ENCODE measurements around the gene HTRA2. TPM values are rescaled to one million over a fixed set of nuclear protein-coding genes. Genes with fewer than 3 reads are reported as not detected.
A peak's percentile ranks its signal among the peaks of the same experiment; 100 is the strongest.

The HTRA2 gene
- total and polyA plus RNA-seq, 9 of the 15 experiments (the other 6 are each of a cell fraction or from before 2014, with no cell fraction given) = 54.2 to 71.2 (median 65.8) TPM

DNA sequence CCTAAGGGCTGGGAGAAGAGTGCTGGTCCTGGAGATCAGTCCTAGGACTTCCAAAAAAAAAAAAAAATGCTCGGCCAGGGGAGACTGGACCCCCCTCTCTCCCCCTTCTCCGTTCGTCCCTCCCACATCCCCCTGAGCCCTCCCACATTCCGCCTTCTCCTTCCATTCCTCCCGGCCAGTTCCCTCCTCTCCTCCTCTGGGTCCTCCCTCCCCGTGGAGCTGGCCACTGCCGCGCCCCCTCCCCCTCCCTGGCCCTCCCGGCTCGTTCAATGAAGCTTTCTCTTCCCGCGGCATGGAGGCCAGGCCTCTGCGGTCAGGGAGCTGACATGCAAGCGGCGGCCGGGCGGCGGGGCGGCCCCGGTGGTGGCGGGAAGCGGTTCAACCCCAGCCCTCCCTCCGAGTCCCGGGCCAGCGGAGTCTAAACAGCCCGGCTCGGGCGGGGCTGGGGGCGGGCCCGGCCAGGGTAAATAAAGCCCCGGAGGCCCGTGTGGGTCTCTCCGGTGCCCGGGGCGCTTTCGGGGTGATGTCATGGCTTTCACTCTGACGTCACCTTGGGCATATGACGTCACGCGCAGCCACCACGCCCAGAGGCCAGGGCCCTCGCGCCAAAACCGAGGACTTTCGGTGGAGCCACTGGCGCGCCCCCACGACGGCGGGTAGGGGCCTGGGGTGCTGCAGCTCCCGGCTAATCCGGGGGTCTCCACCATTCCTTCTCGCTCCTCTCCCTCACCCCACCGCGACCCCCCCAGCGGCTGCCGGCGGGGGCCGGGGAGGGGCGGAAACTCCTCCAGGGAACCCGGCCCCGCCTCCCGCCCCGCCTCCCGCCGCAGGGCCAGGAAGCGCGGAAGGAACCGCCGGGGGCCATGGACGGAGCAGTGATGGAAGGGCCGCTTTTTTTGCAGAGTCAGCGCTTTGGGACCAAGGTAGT lies 24.4 kb downstream of the HTRA2 start, which contains the start of the genes DOK1 and LOXL3 (continued):
- TF ChIP-seq CEBPB (tag; IDR thresholded peaks at IDR 0.05) (no peak), KLF1 (tag; IDR thresholded peaks at IDR 0.05) (peak; percentile 82), E4F1 (CRISPR knock-in tag; IDR thresholded peaks at IDR 0.05; ENCODE audit: borderline replicate concordance) (no peak), GATAD2B (IDR thresholded peaks at IDR 0.05; ENCODE audit: borderline replicate concordance) (peak; percentile 43; the same call in 1 of the 2 replicates), ETV6 (IDR thresholded peaks at IDR 0.05; ENCODE audit: borderline replicate concordance in 1 of 2, low read depth in 2 of 2, low read length in 1 of 2) (no peak), ETV6 (CRISPR knock-in tag; IDR thresholded peaks at IDR 0.05; ENCODE audit: borderline replicate concordance) (no peak), BCL6 (CRISPR knock-in tag; IDR thresholded peaks at IDR 0.05) (no peak), USF2 (CRISPR knock-in tag; IDR thresholded peaks at IDR 0.05) (0 out of 2 replicates have a peak, but pooled peaks have one; percentile 22)
- TF ChIP-seq, protein P1, sequence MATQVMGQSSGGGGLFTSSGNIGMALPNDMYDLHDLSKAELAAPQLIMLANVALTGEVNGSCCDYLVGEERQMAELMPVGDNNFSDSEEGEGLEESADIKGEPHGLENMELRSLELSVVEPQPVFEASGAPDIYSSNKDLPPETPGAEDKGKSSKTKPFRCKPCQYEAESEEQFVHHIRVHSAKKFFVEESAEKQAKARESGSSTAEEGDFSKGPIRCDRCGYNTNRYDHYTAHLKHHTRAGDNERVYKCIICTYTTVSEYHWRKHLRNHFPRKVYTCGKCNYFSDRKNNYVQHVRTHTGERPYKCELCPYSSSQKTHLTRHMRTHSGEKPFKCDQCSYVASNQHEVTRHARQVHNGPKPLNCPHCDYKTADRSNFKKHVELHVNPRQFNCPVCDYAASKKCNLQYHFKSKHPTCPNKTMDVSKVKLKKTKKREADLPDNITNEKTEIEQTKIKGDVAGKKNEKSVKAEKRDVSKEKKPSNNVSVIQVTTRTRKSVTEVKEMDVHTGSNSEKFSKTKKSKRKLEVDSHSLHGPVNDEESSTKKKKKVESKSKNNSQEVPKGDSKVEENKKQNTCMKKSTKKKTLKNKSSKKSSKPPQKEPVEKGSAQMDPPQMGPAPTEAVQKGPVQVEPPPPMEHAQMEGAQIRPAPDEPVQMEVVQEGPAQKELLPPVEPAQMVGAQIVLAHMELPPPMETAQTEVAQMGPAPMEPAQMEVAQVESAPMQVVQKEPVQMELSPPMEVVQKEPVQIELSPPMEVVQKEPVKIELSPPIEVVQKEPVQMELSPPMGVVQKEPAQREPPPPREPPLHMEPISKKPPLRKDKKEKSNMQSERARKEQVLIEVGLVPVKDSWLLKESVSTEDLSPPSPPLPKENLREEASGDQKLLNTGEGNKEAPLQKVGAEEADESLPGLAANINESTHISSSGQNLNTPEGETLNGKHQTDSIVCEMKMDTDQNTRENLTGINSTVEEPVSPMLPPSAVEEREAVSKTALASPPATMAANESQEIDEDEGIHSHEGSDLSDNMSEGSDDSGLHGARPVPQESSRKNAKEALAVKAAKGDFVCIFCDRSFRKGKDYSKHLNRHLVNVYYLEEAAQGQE (IDR thresholded peaks at IDR 0.05; ENCODE audit: borderline replicate concordance) = no peak
- TF ChIP-seq, protein P1 (CRISPR knock-in tag; IDR thresholded peaks at IDR 0.05; ENCODE audit: low read depth) = 0 out of 2 replicates have a peak, but pooled peaks have one; percentile 27
- TF ChIP-seq, protein P2, sequence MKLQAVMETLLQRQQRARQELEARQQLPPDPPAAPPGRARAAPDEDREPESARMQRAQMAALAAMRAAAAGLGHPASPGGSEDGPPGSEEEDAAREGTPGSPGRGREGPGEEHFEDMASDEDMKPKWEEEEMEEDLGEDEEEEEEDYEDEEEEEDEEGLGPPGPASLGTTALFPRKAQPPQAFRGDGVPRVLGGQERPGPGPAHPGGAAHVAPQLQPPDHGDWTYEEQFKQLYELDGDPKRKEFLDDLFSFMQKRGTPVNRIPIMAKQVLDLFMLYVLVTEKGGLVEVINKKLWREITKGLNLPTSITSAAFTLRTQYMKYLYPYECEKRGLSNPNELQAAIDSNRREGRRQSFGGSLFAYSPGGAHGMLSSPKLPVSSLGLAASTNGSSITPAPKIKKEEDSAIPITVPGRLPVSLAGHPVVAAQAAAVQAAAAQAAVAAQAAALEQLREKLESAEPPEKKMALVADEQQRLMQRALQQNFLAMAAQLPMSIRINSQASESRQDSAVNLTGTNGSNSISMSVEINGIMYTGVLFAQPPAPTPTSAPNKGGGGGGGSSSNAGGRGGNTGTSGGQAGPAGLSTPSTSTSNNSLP (IDR thresholded peaks at IDR 0.05; ENCODE audit: borderline replicate concordance, low read depth, low read length) = no peak

Data from K562 (cell line).